ENCODE measurements around the gene CHDH.

CHDH gene

DNA sequence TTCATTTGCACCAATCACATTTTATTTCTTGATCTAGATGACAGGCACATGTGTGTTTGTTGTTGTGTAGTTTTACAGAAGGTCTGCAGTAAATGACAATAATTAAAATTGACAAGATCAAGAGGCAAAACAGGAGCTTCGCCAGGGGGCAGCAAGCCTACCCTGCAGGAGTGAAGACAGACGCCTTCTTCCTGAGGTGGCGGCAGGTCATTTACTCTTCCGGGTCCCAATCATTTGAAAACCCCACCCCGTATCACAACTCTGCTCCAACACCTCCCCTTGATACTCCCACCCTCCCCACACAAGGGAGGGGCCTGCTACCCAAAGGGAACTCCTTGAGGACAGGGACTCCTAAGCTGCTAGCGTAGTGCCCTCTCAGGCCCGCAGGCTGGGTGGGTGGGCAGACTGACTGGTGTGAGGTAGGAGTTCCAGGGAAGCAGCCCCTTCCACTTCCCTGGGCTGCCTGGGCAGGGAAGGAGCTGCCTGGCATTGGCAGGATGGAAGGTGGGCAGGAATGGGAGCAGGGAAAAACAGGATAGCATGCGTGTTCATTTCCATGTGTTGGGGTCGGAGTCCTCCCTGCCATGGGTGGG lies 13.1 kb downstream of the CHDH start (continued):
- TF ChIP-seq, protein P1, sequence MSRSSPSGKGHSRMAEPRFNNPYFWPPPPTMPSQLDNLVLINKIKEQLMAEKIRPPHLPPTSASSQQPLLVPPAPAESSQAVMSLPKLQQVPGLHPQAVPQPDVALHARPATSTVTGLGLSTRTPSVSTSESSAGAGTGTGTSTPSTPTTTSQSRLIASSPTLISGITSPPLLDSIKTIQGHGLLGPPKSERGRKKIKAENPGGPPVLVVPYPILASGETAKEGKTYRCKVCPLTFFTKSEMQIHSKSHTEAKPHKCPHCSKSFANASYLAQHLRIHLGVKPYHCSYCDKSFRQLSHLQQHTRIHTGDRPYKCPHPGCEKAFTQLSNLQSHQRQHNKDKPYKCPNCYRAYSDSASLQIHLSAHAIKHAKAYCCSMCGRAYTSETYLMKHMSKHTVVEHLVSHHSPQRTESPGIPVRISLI (tag by site-specific recombination; IDR thresholded peaks at IDR 0.05), result no peak
- TF ChIP-seq GLI2 (tag by site-specific recombination; IDR thresholded peaks at IDR 0.05; ENCODE audit: borderline replicate concordance, low read depth), result no peak
- TF ChIP-seq, protein P2, sequence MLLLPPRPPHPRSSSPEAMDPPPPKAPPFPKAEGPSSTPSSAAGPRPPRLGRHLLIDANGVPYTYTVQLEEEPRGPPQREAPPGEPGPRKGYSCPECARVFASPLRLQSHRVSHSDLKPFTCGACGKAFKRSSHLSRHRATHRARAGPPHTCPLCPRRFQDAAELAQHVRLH (tag by site-specific recombination; IDR thresholded peaks at IDR 0.05), result no peak
- no peak for TF ChIP-seq ZNF223 (tag by site-specific recombination; IDR thresholded peaks at IDR 0.05)
- TF ChIP-seq ZNF843 (tag by site-specific recombination; IDR thresholded peaks at IDR 0.05), result no peak
- TF ChIP-seq ZNF175 (tag by site-specific recombination; IDR thresholded peaks at IDR 0.05), result no peak
- TF ChIP-seq ZNF350 (tag by site-specific recombination; IDR thresholded peaks at IDR 0.05), result no peak
- TF ChIP-seq OSR2 (tag by site-specific recombination; IDR thresholded peaks at IDR 0.05), result no peak

DNA sequence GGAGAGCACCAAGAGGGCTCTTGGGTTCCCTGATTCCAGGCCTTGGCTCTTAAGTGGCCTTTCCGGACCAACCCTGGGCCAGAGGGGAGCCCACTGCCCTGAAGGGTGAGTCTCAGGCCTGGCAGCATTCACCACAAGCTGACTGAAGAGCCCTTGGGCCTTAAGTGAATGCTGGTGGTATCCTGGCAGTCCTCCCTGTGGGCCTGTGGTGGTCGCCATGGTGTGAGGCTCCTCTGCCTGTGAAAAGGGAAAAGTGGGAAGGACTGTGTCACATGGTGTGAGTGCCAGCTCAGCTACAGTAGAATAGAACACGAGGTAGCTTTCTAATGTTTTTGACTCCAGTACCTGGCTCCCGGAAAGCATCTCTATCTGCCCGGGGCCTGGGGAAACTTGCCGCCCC lies 15.3 kb downstream of the CHDH start:
- POLR2A ChIA-PET, result no interaction called here
- TF ChIP-seq GLI4 (tag by site-specific recombination; IDR thresholded peaks at IDR 0.05) (no peak), HOXC10 (CRISPR knock-in tag; IDR thresholded peaks at IDR 0.05) (no peak), ZNF76 (tag by site-specific recombination; IDR thresholded peaks at IDR 0.05; ENCODE audit: borderline replicate concordance, low read depth) (no peak), GLIS2 (tag by site-specific recombination; IDR thresholded peaks at IDR 0.05) (no peak), RBAK (tag by site-specific recombination; IDR thresholded peaks at IDR 0.05) (no peak), ZNF521 (tag by site-specific recombination; IDR thresholded peaks at IDR 0.05) (no peak), ZNF426 (tag by site-specific recombination; IDR thresholded peaks at IDR 0.05) (no peak), ZNF654 (tag by site-specific recombination; IDR thresholded peaks at IDR 0.05; ENCODE audit: low read depth) (no peak), OSR2 (tag by site-specific recombination; IDR thresholded peaks at IDR 0.05) (no peak), ZNF670 (tag by site-specific recombination; IDR thresholded peaks at IDR 0.05; ENCODE audit: low read depth) (no peak), TRIM28 (IDR thresholded peaks at IDR 0.05; ENCODE audit: borderline replicate concordance, low read length) (no peak), ZNF24 (tag by site-specific recombination; IDR thresholded peaks at IDR 0.05) (no peak), ZNF132 (tag by site-specific recombination; IDR thresholded peaks at IDR 0.05; ENCODE audit: borderline replicate concordance) (no peak), ZSCAN23 (tag by site-specific recombination; IDR thresholded peaks at IDR 0.05) (no peak), ZBTB7A (tag by site-specific recombination; IDR thresholded peaks at IDR 0.05; ENCODE audit: low read depth) (no peak)
- TF ChIP-seq, protein P3, sequence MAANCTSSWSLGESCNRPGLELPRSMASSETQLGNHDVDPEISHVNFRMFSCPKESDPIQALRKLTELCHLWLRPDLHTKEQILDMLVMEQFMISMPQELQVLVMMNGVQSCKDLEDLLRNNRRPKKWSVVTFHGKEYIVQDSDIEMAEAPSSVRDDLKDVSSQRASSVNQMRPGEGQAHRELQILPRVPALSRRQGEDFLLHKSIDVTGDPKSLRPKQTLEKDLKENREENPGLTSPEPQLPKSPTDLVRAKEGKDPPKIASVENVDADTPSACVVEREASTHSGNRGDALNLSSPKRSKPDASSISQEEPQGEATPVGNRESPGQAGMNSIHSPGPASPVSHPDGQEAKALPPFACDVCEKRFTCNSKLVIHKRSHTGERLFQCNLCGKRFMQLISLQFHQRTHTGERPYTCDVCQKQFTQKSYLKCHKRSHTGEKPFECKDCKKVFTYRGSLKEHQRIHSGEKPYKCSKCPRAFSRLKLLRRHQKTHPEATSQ (tag by site-specific recombination; IDR thresholded peaks at IDR 0.05), result no peak
- Histone ChIP-seq H3K4me3 (ENCODE audit: low read depth, low read length) (no peak overlapping the region), H3K4me1 (ENCODE audit: control insufficient read depth, insufficient read depth, low read length) (no peaks in the 10 kb centered on the region), H3K9me3 (ENCODE audit: control insufficient read depth, insufficient read depth, low read depth, low read length) (no peaks in the 10 kb centered on the region), H3K27ac (ENCODE audit: extremely low read depth, low read depth, low read length) (no peak overlapping the region), H3K36me3 (ENCODE audit: control insufficient read depth in 2 of 2, insufficient read depth in 1 of 2, low read length in 2 of 2) (peaks cover 0 to 22% of the 10 kb centered on the region in 2 experiments; a peak in 1 of 3 replicates)
- CTCF ChIA-PET, result interaction anchor here (0.7 kb wide), 1 partner anchor 91 kb away, joined by 4 read pairs; no protein-coding TSS in a partner anchor

DNA sequence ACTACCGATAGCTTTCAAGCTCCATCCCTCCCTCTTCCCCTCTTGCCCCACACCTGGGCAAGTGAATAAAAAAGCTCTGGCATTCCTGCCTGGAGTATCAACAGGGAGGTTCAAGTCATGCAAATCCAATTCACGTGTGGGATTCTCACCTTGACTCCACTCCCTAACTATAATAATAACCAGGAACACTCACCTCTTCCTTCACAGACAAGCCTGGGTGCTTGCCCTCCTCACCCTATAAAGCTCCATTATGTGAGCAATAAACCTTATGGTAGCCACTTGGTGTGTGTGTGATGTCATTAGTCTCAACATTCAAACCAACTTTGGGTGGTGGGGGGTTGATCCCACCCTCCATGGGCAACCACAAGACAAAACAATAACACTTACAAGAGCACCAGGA lies 16.6 kb downstream of the CHDH start:
- Histone ChIP-seq H3K4me3 (ENCODE audit: low read depth, low read length) (no peak overlapping the region), H3K4me1 (ENCODE audit: control insufficient read depth, insufficient read depth, low read length) (no peaks in the 10 kb centered on the region), H3K27ac (ENCODE audit: extremely low read depth, low read depth, low read length) (no peak overlapping the region), H3K9me3 (ENCODE audit: control insufficient read depth, insufficient read depth, low read depth, low read length) (no peaks in the 10 kb centered on the region), H3K36me3 (ENCODE audit: control insufficient read depth in 2 of 2, insufficient read depth in 1 of 2, low read length in 2 of 2) (peaks cover 0 to 15% of the 10 kb centered on the region in 2 experiments; a peak in 1 of 3 replicates)
- ChIA-PET CTCF (no interaction called here), POLR2A (no interaction called here)
- no peak for TF ChIP-seq ZBTB8A (tag by site-specific recombination; IDR thresholded peaks at IDR 0.05)
- no peak for TF ChIP-seq ZNF391 (tag by site-specific recombination; IDR thresholded peaks at IDR 0.05; ENCODE audit: borderline replicate concordance, low read depth)
- no peak for TF ChIP-seq KLF16 (tag by site-specific recombination; IDR thresholded peaks at IDR 0.05)
- no peak for TF ChIP-seq RBAK (tag by site-specific recombination; IDR thresholded peaks at IDR 0.05)
- TF ChIP-seq, protein P4, sequence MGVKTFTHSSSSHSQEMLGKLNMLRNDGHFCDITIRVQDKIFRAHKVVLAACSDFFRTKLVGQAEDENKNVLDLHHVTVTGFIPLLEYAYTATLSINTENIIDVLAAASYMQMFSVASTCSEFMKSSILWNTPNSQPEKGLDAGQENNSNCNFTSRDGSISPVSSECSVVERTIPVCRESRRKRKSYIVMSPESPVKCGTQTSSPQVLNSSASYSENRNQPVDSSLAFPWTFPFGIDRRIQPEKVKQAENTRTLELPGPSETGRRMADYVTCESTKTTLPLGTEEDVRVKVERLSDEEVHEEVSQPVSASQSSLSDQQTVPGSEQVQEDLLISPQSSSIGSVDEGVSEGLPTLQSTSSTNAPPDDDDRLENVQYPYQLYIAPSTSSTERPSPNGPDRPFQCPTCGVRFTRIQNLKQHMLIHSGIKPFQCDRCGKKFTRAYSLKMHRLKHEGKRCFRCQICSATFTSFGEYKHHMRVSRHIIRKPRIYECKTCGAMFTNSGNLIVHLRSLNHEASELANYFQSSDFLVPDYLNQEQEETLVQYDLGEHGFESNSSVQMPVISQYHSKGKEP (tag by site-specific recombination; IDR thresholded peaks at IDR 0.05), result no peak
- TF ChIP-seq ZNF621 (tag by site-specific recombination; IDR thresholded peaks at IDR 0.05), result no peak

Data from HEK293 (cell line).